COLO829 (cell line): Measurements from ENCODE around the gene DSN1.

Experiments
- DNase-seq: peaks from one replicate; pipeline ENCODE4 v3.0.0; 2012; ENCODE audit warnings: low spot score

DSN1 gene

DNA sequence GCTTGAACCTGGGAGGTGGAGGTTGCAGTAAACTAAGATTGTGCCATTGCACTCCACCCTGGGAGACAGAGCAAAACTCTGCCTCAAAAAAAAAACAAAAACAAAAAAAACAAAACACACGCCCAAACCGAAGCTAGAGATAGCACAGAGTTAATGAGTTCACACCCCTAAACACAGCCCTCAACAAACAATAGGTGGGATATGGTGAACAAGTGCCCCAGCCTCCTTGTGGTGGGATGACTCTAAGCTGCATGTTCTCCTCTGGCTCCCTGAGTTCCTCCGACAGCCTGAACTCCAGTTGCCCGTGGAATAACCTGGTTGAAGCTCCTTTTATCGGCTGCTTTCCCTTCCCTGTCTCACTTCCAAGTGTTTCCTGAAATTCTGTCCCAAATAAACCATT lies 22.1 kb upstream of the DSN1 start:
- DNase-seq, result no peak

- DNase-seq, result no peak
These were observed 20.5 kb upstream of the DSN1 start for GRCh38 chr20:36794116-36794474.

DNA sequence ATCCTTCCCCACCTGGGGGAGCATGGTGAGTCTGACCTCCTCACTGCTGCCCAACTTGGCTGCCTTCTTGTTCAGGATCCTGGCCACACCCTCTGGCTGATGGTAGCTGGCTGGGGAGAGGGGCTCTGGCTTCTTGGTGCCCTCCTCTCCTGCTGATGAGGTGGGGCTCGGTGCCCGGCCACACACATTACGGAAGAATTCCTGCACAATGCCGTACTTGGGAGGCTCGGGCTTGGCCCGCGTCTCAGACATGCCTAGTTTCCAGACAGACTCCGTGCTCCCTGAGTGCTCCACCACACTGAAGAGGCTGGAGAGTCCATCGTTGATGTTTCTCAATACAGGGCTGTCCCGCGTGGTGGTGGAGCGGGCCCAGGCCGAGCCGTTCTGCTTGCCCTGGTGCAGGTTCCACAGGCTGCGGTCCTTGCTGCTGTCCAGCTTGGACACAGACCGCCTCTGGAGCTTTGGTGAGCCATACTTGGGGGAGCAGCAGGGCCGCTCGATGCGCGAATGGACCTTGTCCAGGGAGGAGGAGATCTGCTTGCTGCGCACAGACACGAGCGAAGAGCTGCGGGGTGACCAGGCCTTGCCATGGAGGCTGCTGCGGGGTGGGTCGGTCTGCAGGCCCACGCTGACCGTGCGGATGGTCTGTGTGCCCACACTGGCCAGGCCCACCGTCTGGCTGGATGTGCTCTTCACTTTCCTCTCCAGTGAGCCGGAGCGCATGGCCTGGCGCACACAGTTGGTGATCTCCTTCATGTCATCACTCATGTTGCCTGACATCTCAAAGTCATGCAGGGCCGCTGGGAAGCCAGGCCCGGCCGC lies 19.9 kb upstream of the DSN1 start:
- DNase-seq, result no peak

GRCh38 chr20:36792422-36792821 lies 18.9 kb upstream of the DSN1 start:
- DNase-seq, result peak; percentile 27

DNA sequence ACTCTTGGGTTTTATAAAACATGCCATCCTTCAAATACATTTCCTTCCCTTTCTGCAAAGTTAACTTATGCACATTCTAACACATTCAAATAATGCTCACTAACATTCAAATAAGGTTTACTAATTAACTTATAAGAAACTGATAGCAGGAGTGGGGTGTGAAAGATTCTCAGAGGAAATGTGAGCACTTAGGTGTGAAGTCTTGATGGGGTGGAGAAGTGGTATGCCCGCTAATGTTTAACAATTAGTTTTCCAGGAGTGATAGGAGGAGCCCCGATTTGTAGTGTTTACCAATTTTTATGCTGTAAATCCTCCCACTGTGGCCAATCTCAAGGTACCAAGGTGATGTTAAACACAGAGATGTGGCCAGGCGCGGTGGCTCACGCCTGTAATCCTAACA lies 18.3 kb upstream of the DSN1 start:
- DNase-seq, result no peak

DNA sequence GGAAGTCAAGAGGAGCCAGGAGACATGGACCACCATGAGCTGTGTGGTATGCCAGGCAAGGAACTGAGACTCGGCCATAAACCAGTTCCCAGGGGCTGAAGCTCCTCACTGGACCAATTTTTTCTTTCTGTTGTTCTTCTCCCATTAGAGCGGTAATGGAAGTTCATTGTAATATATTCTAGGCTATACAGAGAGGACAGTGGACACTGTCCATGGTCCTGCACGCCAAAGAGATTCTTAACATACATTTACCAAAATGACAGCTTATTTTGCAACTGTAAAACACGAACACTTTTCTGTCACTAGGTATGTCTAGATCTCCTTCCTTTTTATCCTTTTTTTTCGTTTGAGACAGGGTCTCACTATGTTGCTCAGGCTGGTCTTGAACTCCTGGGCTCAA lies 13.1 kb upstream of the DSN1 start:
- DNase-seq, result no peak

DNA sequence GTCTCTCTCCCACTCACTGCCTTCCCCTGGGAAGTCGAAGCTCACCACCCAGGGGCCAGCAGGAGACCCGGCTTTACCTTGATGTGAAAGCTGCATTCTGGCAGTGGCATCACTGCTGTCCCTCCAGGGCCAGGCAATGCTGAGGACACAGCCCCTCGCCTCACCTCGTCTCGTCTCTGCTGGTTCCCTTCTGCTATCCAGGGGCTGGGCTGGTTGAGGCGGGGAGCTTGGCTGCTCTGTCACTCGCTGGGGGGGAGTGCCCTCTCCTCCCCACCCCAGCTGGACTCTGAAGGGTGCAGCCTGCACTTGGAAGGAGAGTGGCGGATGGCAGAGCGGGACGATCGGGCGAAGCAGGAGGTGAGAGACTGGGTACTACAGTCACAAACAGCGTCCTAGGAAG lies 12.7 kb upstream of the DSN1 start:
- DNase-seq, result no peak

DNA sequence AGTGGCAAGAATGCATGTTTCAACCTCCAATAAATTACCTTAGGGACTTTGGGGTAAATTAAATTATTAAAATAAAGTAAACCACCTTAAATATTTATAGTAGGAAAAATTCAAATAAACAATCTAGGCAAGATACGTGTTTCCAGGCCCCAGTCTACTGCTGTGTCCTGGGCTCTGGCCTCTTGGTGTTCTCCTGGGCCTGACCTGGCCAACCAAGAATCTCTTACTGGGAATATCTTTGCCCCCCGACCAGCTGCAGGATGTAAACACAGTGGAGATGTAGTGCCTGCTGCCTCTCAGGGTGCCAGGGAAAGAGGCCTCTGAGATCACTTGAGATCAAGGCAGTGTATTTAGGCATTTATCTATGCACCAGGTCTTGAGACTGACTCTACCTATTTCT lies 11.7 kb upstream of the DSN1 start:
- no peak for DNase-seq

- no peak for DNase-seq
These were observed 11.3 kb upstream of the DSN1 start for GRCh38 chr20:36784900-36785299.

GRCh38 chr20:36784116-36784515 lies 10.6 kb upstream of the DSN1 start:
- no peak for DNase-seq

DNA sequence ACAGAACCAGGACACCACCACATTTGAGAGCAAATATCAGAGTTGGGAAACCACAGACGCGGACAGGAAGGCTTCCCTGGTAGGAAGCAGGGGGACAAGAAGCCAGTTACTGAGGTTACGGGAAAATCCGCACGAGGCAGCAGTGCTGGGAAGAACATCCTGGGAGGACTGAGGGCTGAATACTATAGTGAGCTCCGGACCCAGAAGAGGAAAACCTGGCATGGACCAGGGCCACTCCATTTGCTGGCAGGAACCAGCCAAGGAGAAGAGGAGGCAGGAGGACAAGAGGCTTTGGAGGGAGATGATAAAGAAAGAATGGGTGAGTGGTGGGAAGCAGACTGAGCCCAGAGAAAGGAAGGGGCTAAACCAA lies 6.1 kb upstream of the DSN1 start:
- no peak for DNase-seq

- DNase-seq, result no peak
These were observed 5.5 kb upstream of the DSN1 start for GRCh38 chr20:36778831-36779655.

DNA sequence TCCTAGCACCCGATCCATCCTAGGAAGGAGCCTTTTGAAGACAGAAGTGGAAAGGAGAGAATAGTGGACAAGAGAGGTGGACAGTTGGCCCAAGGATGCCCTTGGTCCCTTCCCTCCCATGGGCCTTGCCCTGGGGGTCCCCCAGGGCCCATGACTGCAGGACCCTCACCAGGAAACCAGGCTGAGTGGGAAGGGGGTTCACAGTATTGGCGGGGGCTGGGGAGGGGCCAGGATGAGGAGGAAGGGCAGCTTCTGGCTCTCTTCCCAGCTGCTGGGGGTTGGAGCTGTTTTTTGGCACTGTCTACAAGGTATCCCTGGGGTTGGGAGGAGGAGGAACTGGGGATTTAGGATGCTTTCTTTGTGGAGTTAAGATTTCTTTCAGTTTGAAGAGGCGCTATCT lies 4.0 kb upstream of the DSN1 start:
- no peak for DNase-seq

GRCh38 chr20:36777167-36777566 lies 3.6 kb upstream of the DSN1 start:
- no peak for DNase-seq

DNA sequence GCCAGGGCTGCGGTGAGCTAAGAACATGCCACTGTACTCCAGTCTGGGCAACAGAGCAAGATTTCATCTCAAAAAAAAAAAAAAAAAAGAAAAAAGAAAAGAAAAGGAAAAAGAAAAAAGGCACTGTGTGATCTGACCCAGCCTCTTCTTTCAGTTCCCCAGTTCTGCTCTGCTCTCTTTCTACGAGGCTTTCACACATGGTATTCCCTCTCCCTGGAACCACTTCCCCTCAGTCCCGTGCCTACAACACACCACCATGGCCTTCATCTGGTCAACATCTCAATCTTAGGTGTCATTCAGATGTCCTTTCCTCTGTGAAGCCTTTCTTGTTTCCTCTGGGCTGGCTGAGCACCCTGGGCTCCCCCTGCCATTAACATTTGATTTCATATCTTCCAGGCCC lies 2.3 kb upstream of the DSN1 start:
- DNase-seq, result no peak

- DNase-seq, result no peak
These were observed 1.6 kb upstream of the DSN1 start for GRCh38 chr20:36775196-36775595.

- no peak for DNase-seq
These were observed 411 bp downstream of the DSN1 start for GRCh38 chr20:36773107-36773596.

GRCh38 chr20:36770680-36771079 lies 2.9 kb downstream of the DSN1 start:
- DNase-seq, result no peak

GRCh38 chr20:36768768-36769430 lies 4.7 kb downstream of the DSN1 start:
- no peak for DNase-seq

DNA sequence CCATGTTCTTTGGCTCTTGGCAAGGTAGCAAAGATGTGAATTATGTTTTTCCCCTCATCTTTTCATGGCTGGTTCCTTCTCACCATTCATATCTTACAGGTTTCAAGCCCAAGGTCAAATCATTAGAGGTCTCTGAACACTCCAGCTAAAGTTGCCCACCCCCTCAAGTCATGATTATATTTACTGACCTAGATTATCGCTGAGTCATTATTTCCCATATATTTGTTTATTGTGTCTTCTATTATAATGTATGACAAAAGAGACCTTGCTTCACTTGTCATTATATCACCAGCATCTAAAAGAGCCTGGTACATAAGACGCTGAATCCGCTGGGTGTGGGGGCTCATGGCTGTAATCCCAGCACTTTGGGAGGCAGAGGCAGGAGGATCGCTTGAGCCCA lies 12.4 kb downstream of the DSN1 start:
- no peak for DNase-seq

- DNase-seq, result no peak
These were observed 12.9 kb downstream of the DSN1 start for GRCh38 chr20:36760647-36761046.

- no peak for DNase-seq
These were observed 15.3 kb downstream of the DSN1 start for GRCh38 chr20:36758276-36758675.

- no peak for DNase-seq
These were observed 17.1 kb downstream of the DSN1 start for GRCh38 chr20:36756496-36756895.
